GM12878 (cell line): Measurements from ENCODE around the gene CTXN1. TPM values are rescaled to one million over a fixed set of nuclear protein-coding genes. Genes with fewer than 3 reads are reported as not detected.

Experiments
- ATF2 ChIP-seq: IDR thresholded peaks from 2 replicates; pipeline ENCODE4 v1.6.1; 2012; ENCODE audit warnings: low read length, inconsistent platforms
- BCLAF1 ChIP-seq: fragments of 450-650 bp; IDR thresholded peaks from 2 replicates; pipeline ENCODE4 v1.6.1; 2017; ENCODE audit warnings: antibody characterized with exemption, mild to moderate bottlenecking, moderate library complexity
- CHD2 ChIP-seq: IDR thresholded peaks from 2 replicates; pipeline ENCODE4 v1.6.1; 2011; ENCODE audit warnings: low read depth, low read length, improper control_type of control experiment, borderline replicate concordance
- CREB1 ChIP-seq: IDR thresholded peaks from 2 replicates; pipeline ENCODE4 v1.6.1; 2012; ENCODE audit warnings: low read depth, mild to moderate bottlenecking, inconsistent platforms
- CREM ChIP-seq: IDR thresholded peaks from 2 replicates; pipeline ENCODE4 v1.6.1; 2014; ENCODE audit warnings: antibody characterized with exemption, low read depth
- FOXK2 ChIP-seq: fragments of 450-650 bp; IDR thresholded peaks from 2 replicates; pipeline ENCODE4 v1.6.1; 2017; ENCODE audit warnings: mild to moderate bottlenecking, moderate library complexity
- FOXM1 ChIP-seq: IDR thresholded peaks from 2 replicates; pipeline ENCODE4 v1.6.1; 2012; ENCODE audit warnings: low read depth, mild to moderate bottlenecking, inconsistent platforms, low read length, moderate library complexity
- HDAC2 ChIP-seq: fragments of 200-600 bp; sonication (generic); IDR thresholded peaks from 2 replicates; pipeline ENCODE4 v1.6.1; 2017
- KDM1A ChIP-seq: fragments of 200-600 bp; sonication (generic); IDR thresholded peaks from 2 replicates; pipeline ENCODE4 v1.6.1; 2016; ENCODE audit warnings: borderline replicate concordance
- KLF5 ChIP-seq: fragments of 450-650 bp; IDR thresholded peaks from 2 replicates; pipeline ENCODE4 v1.6.1; 2014; ENCODE audit warnings: mild to moderate bottlenecking; ENCODE audit not compliant: partially characterized antibody
- NKRF ChIP-seq: fragments of 450-650 bp; conservative IDR thresholded peaks from 2 replicates; pipeline ENCODE4 v1.6.1; 2017; ENCODE audit warnings: mild to moderate bottlenecking, moderate library complexity
- PAX8 ChIP-seq: fragments of 450-650 bp; IDR thresholded peaks from 2 replicates; pipeline ENCODE4 v1.6.1; 2017; ENCODE audit warnings: mild to moderate bottlenecking, moderate library complexity
- PBX3 ChIP-seq: IDR thresholded peaks from 2 replicates; pipeline ENCODE4 v1.6.1; 2011; ENCODE audit warnings: mild to moderate bottlenecking, low read depth, low read length, moderate library complexity; ENCODE audit not compliant: insufficient replicate concordance
- POU2F2 ChIP-seq: IDR thresholded peaks from 3 replicates; pipeline ENCODE4 v1.6.1; 2011; ENCODE audit warnings: low read depth, mild to moderate bottlenecking, low read length, borderline replicate concordance
- RAD51 ChIP-seq: fragments of 450-650 bp; IDR thresholded peaks from 2 replicates; pipeline ENCODE4 v1.6.1; 2016; ENCODE audit warnings: moderate library complexity, mild to moderate bottlenecking, inconsistent platforms
- SREBF1 ChIP-seq: IDR thresholded peaks from 2 replicates; pipeline ENCODE4 v1.6.1; 2012; ENCODE audit warnings: mild to moderate bottlenecking, low read length
- SREBF2 ChIP-seq: IDR thresholded peaks from 2 replicates; pipeline ENCODE4 v1.6.1; 2012; ENCODE audit warnings: mild to moderate bottlenecking, low read length
- SRF ChIP-seq, 2 experiments: IDR thresholded peaks; 2 replicates each; pipeline ENCODE4 v1.6.1; 2011; ENCODE audit warnings: low read depth in 2 of 2, low read length in 2 of 2, mild to moderate bottlenecking in 1 of 2, moderate library complexity in 1 of 2
- SUZ12 ChIP-seq: fragments of 200-600 bp; sonication (generic); IDR thresholded peaks from one replicate; pipeline ENCODE4 v1.6.1; 2018; ENCODE audit warnings: antibody characterized with exemption, mild to moderate bottlenecking; ENCODE audit not compliant: unreplicated experiment
- TCF12 ChIP-seq: IDR thresholded peaks from 2 replicates; pipeline ENCODE4 v1.6.1; 2011; ENCODE audit warnings: low read depth, mild to moderate bottlenecking, low read length
- TCF3 ChIP-seq: IDR thresholded peaks from 2 replicates; pipeline ENCODE4 v1.6.1; 2012; ENCODE audit warnings: low read depth, mild to moderate bottlenecking, low read length, borderline replicate concordance; ENCODE audit not compliant: insufficient read depth
- USF2 ChIP-seq: IDR thresholded peaks from 2 replicates; pipeline ENCODE4 v1.6.1; 2011; ENCODE audit warnings: low read depth, low read length, improper control_type of control experiment, borderline replicate concordance
- ZNF384 ChIP-seq: IDR thresholded peaks from 2 replicates; pipeline ENCODE4 v1.6.1; 2012; ENCODE audit warnings: low read depth, mild to moderate bottlenecking, low read length, improper control_type of control experiment, borderline replicate concordance
- polyA plus RNA-seq, 11 experiments: library from polyadenylated mRNA; depleted of rRNA in 4 of 11; unstranded in 6 of 11; stranded (reverse) in 5 of 11; fragments of >200 nt; fragmentation: Nextera tagmentation in 4 of 11; fragmentation: Illumina TruSeq in 1 of 11; extraction: Ambion mirVana in 4 of 11; extraction: Trizol in 1 of 11; gene quantifications; 1 replicate in 1 of 11; 2 replicates in 10 of 11; pipeline versions ENCODE4 v1.2.1 to v1.2.3, GENCODE V29; 2011 to 2016; ENCODE audit warnings: inconsistent platforms in 2 of 11, missing spikeins in 2 of 11, low read depth in 1 of 11
- total RNA-seq, 4 experiments: library from RNA; depleted of rRNA in 3 of 4; stranded (reverse); fragments of >200 nt in 3 of 4; fragmentation: Illumina TruSeq in 1 of 4; extraction: Trizol in 1 of 4; gene quantifications; 2 replicates each; pipeline versions ENCODE4 v1.2.1 to v1.2.3, GENCODE V29; 2013 to 2021

Gene CTXN1
- total and polyA plus RNA-seq, 10 of the 15 experiments (the other 5 are each of a cell fraction or from before 2014, with no cell fraction given) = 0.04 to 1.0 (median 0.38) TPM; not detected in 4

GRCh38 chr19:7943444-7944176, 17.7 kb upstream of the CTXN1 start, which contains the start of gene TIMM44 (continued):
- TF ChIP-seq NKRF (peak; percentile 96), HDAC2 (no peak), PBX3 (peak; percentile 76), TCF12 (peak; percentile 75), SREBF2 (no peak), FOXK2 (no peak), SRF (IDR thresholded peaks at IDR 0.05; ENCODE audit: low read depth in 2 of 2, low read length in 2 of 2) (0 out of 4 replicates have a peak, but pooled peaks of 1 of the 2 experiments have one; percentile 46), KDM1A (no peak), RAD51 (peak; percentile 93), SUZ12 (no peak), KLF5 (peak; percentile 21), SREBF1 (no peak), POU2F2 (no peak), PAX8 (no peak), BCLAF1 (no peak), CREB1 (peak; percentile 97), USF2 (no peak; the same call in 1 of the 2 replicates), ATF2 (0 out of 2 replicates have a peak, but pooled peaks have one; percentile 11), CREM (peak; percentile 98), FOXM1 (no peak), ZNF384 (no peak), CHD2 (peak; percentile 78; the same call in 1 of the 2 replicates), TCF3 (peak; percentile 78; the same call in 1 of the 2 replicates)
